SK-N-SH (cell line): ENCODE results near the gene ANKMY1. TPM values are rescaled to one million over a fixed set of nuclear protein-coding genes. Genes with fewer than 3 reads are reported as not detected.

Source experiments
- CTCF ChIA-PET: fragments of 300-600, 350-600 bp; formaldehyde crosslinking; extraction: SDS; loops from one replicate; lab custom pipeline; 2021; lab: Yijun Ruan, JAX
- POLR2A ChIA-PET: fragments of 350-600 bp; sonication (Branson Sonifier 250); formaldehyde crosslinking; extraction: SDS; loops from one replicate; lab custom pipeline; 2020; ENCODE audit warnings: antibody characterized with exemption, inconsistent platforms; lab: Yijun Ruan, JAX
- DNase-seq: peaks from one replicate; pipeline ENCODE4 v3.0.0; 2012
- H2AFZ ChIP-seq: fragments of 200-600 bp; sonication (generic); 2 replicates; pipeline ENCODE4 v1.8.1; 2016; ENCODE audit warnings: antibody characterized with exemption, mild to moderate bottlenecking, low read depth
- H3F3A ChIP-seq: fragments of 200-600 bp; sonication (generic); replicated peaks from 2 replicates; pipeline ENCODE3; 2016; ENCODE audit warnings: antibody characterized with exemption, mild to moderate bottlenecking; ENCODE audit not compliant: insufficient read depth
- H3K27ac ChIP-seq, 2 experiments: fragments of 200-500 bp in 1 of 2; fragments of 200-600 bp in 1 of 2; sonication (Bioruptor generic) in 1 of 2; sonication (generic), shearing (Covaris generic) in 1 of 2; 2 replicates each; pipeline versions ENCODE4 v1.5.1 to v1.6.1; 2014 to 2016; ENCODE audit warnings: low read depth in 2 of 2, inconsistent platforms in 1 of 2, low read length in 1 of 2, mild to moderate bottlenecking in 1 of 2, mixed read lengths in 1 of 2
- H3K27me3 ChIP-seq: fragments of 200-600 bp; sonication (generic), shearing (Covaris generic); 2 replicates; pipeline ENCODE4 v1.6.1; 2016; ENCODE audit warnings: mixed run types; ENCODE audit not compliant: insufficient read depth
- H3K36me3 ChIP-seq, 2 experiments: fragments of 200-500 bp in 1 of 2; fragments of 200-600 bp in 1 of 2; sonication (Bioruptor generic) in 1 of 2; sonication (generic) in 1 of 2; replicated peaks in 1 of 2; 2 replicates each; pipeline versions ENCODE3 to v1.5.1; 2014 to 2016; ENCODE audit warnings: low read length in 1 of 2, mild to moderate bottlenecking in 1 of 2; ENCODE audit not compliant: insufficient read depth in 2 of 2, control insufficient read depth in 1 of 2
- H3K4me1 ChIP-seq, 2 experiments: fragments of 200-500 bp in 1 of 2; fragments of 200-600 bp in 1 of 2; sonication (Bioruptor generic) in 1 of 2; sonication (generic), shearing (Covaris generic) in 1 of 2; 2 replicates each; pipeline versions ENCODE4 v1.5.1 to v1.6.1; 2014 to 2016; ENCODE audit warnings: low read depth in 1 of 2, low read length in 1 of 2, mixed run types in 1 of 2; ENCODE audit not compliant: insufficient read depth in 2 of 2, control insufficient read depth in 1 of 2
- H3K4me2 ChIP-seq: fragments of 200-600 bp; sonication (generic), shearing (Covaris generic); 2 replicates; pipeline ENCODE4 v1.6.1; 2017; ENCODE audit warnings: mixed run types
- H3K4me3 ChIP-seq, 2 experiments: fragments of 200-500 bp in 1 of 2; fragments of 200-600 bp in 1 of 2; sonication (Bioruptor generic) in 1 of 2; sonication (generic), shearing (Covaris generic) in 1 of 2; 2 replicates each; pipeline versions ENCODE4 v1.5.1 to v1.8.1; 2014 to 2016; ENCODE audit warnings: low read depth in 2 of 2, inconsistent platforms in 1 of 2, low read length in 1 of 2, mild to moderate bottlenecking in 1 of 2, mixed read lengths in 1 of 2, moderate library complexity in 1 of 2
- H3K79me2 ChIP-seq: fragments of 200-600 bp; sonication (generic); 2 replicates; pipeline ENCODE4 v1.8.1; 2017; ENCODE audit warnings: mild to moderate bottlenecking; ENCODE audit not compliant: insufficient read depth
- H3K9ac ChIP-seq: fragments of 200-600 bp; sonication (generic); 2 replicates; pipeline ENCODE4 v1.6.1; 2017; ENCODE audit warnings: mixed run types
- H3K9me2 ChIP-seq: fragments of 200-600 bp; sonication (generic); 2 replicates; pipeline ENCODE4 v1.6.1; 2017; ENCODE audit warnings: mixed run types
- H3K9me3 ChIP-seq: fragments of 200-600 bp; sonication (generic); 2 replicates; pipeline ENCODE4 v1.6.1; 2017; ENCODE audit warnings: mixed run types, mild to moderate bottlenecking, moderate library complexity
- H4K20me1 ChIP-seq: fragments of 200-600 bp; sonication (generic); 2 replicates; pipeline ENCODE4 v1.6.1; 2017; ENCODE audit warnings: mild to moderate bottlenecking, mixed run types; ENCODE audit not compliant: insufficient read depth
- CHD2 ChIP-seq: fragments of 150-350 bp; IDR thresholded peaks from 2 replicates; pipeline ENCODE4 v1.6.1; 2018; ENCODE audit warnings: low read length; ENCODE audit not compliant: partially characterized antibody
- CTCF ChIP-seq: fragments of 200-600 bp; sonication (generic); IDR thresholded peaks from 2 replicates; pipeline ENCODE4 v1.6.1; 2017; ENCODE audit warnings: antibody characterized with exemption, mild to moderate bottlenecking, moderate library complexity
- EZH2phosphoT487 ChIP-seq: fragments of 200-600 bp; sonication (generic); IDR thresholded peaks from 2 replicates; pipeline ENCODE4 v1.6.1; 2017; ENCODE audit warnings: low read depth, mixed run types, mild to moderate bottlenecking, antibody characterized with exemption, moderate library complexity, borderline replicate concordance
- FOXJ3 ChIP-seq: sonication (generic); formaldehyde crosslinking; IDR thresholded peaks from 2 replicates; pipeline ENCODE4 v1.5.1; 2020; ENCODE audit warnings: mild to moderate bottlenecking, missing genetic modification reagents
- GABPA ChIP-seq: IDR thresholded peaks from 2 replicates; pipeline ENCODE4 v1.4.0; 2012; ENCODE audit warnings: low read depth, mild to moderate bottlenecking
- IRF3 ChIP-seq: fragments of 150-350 bp; IDR thresholded peaks from 2 replicates; pipeline ENCODE4 v1.6.1; 2016; ENCODE audit warnings: mild to moderate bottlenecking, low read depth, low read length
- JUND ChIP-seq: IDR thresholded peaks from 2 replicates; pipeline ENCODE4 v1.4.0; 2012
- NFIC ChIP-seq: IDR thresholded peaks from 2 replicates; pipeline ENCODE4 v1.4.0; 2012; ENCODE audit warnings: borderline replicate concordance
- NRF1 ChIP-seq: IDR thresholded peaks from 2 replicates; pipeline ENCODE4 v1.6.1; 2012; ENCODE audit warnings: low read depth, mild to moderate bottlenecking, low read length
- POLR2AphosphoS5 ChIP-seq: IDR thresholded peaks from 2 replicates; pipeline ENCODE4 v1.6.1; 2012; ENCODE audit warnings: low read depth, low read length
- RAD21 ChIP-seq: IDR thresholded peaks from 2 replicates; pipeline ENCODE4 v1.6.1; 2012; ENCODE audit warnings: mild to moderate bottlenecking, low read length
- RCOR1 ChIP-seq: fragments of 150-350 bp; IDR thresholded peaks from 2 replicates; pipeline ENCODE4 v1.6.1; 2017; ENCODE audit warnings: antibody characterized with exemption, low read length
- RFX5 ChIP-seq: IDR thresholded peaks from 2 replicates; pipeline ENCODE4 v1.6.1; 2012; ENCODE audit warnings: mild to moderate bottlenecking, improper control_type of control experiment, low read length
- SIN3A ChIP-seq: IDR thresholded peaks from 2 replicates; pipeline ENCODE4 v1.6.1; 2012; ENCODE audit warnings: low read depth, mild to moderate bottlenecking, low read length, moderate library complexity, borderline replicate concordance
- TCF12 ChIP-seq: IDR thresholded peaks from 2 replicates; pipeline ENCODE4 v1.4.0; 2012
- USF2 ChIP-seq: fragments of 150-350 bp; IDR thresholded peaks from 2 replicates; pipeline ENCODE4 v1.6.1; 2017; ENCODE audit warnings: antibody characterized with exemption, low read length, low read depth, borderline replicate concordance
- YY1 ChIP-seq: IDR thresholded peaks from 2 replicates; pipeline ENCODE4 v1.4.0; 2012; ENCODE audit warnings: low read depth, mild to moderate bottlenecking
- ZBTB33 ChIP-seq: IDR thresholded peaks from 2 replicates; pipeline ENCODE4 v1.4.0; 2012; ENCODE audit warnings: low read depth, borderline replicate concordance
- WGBS: methylation state at CpG from one replicate; pipeline ENCODE4 v1.1.6; 2017; ENCODE audit warnings: low lambda C conversion rate; 5-methylcytosine and 5-hydroxymethylcytosine counted together
- polyA plus RNA-seq, 3 experiments: library from polyadenylated mRNA; depleted of rRNA; stranded (reverse); fragments of >200 nt; gene quantifications; 2 replicates each; pipeline ENCODE4 v1.2.3, GENCODE V29; 2012

The ANKMY1 gene
- polyA plus RNA-seq, 1 of the 3 experiments (the other 2 are of a cell fraction): 12.1 TPM

- 97% methylated on average over 5 of the region's 22 CpGs for WGBS
- peaks cover 0 to 34% of the 10 kb centered on the region in 2 experiments for H3K36me3 ChIP-seq
- H3K27ac ChIP-seq: no peak overlapping the region; a peak in 1 of 4 replicates
- no peaks in the 10 kb centered on the region for H3K27me3 ChIP-seq
- ChIA-PET CTCF (interaction anchor here (1.2 kb wide), 1 partner anchor 404 kb away, joined by 4 read pairs; no protein-coding TSS in a partner anchor), POLR2A (no interaction called here)
- TF ChIP-seq POLR2AphosphoS5 (no peak), RCOR1 (no peak), CTCF (no peak), GABPA (no peak), SIN3A (no peak), USF2 (no peak), TCF12 (no peak), JUND (no peak), NRF1 (no peak), IRF3 (no peak), NFIC (no peak), RAD21 (no peak), RFX5 (no peak), ZBTB33 (no peak), EZH2phosphoT487 (no peak), YY1 (no peak), CHD2 (no peak), FOXJ3 (CRISPR knock-in tag) (no peak)
- H4K20me1 ChIP-seq: no peaks in the 10 kb centered on the region
- H3K79me2 ChIP-seq: no peaks in the 10 kb centered on the region
- H3K9me2 ChIP-seq: no peaks in the 10 kb centered on the region
- no peak for DNase-seq
- no peaks in the 10 kb centered on the region for H3F3A ChIP-seq
- H3K9ac ChIP-seq: no peak overlapping the region
- H3K9me3 ChIP-seq: no peaks in the 10 kb centered on the region
- no peaks in the 10 kb centered on the region; a peak in 1 of 4 replicates for H3K4me1 ChIP-seq
- no peak overlapping the region for H2AFZ ChIP-seq
- no peak overlapping the region for H3K4me2 ChIP-seq
- H3K4me3 ChIP-seq: no peak overlapping the region
Measured at GRCh38 chr2:240465268-240465764, 92.5 kb downstream of the ANKMY1 start.
